IMR-90 (cell line): Measurements from ENCODE around the gene PPY. TPM values are rescaled to one million over a fixed set of nuclear protein-coding genes. Genes with fewer than 3 reads are reported as not detected.
A peak's percentile ranks its signal among the peaks of the same experiment; 100 is the strongest.

Experiments used
- ATAC-seq: fragments of 200-7000 bp; cut with Tn5 transposase; 2 replicates; pipeline ENCODE4 v1.9.1; 2020; ENCODE audit warnings: low read depth, mild to moderate bottlenecking, moderate library complexity
- BruUV-seq: library from RNA; stranded (reverse); fragments of 400-500 nt; replicated peaks from 2 replicates; lab custom pipeline; 2021; lab: Mats Ljungman, UMichigan
- CTCF ChIA-PET: fragments of 300-600 bp; formaldehyde crosslinking; extraction: SDS; loops from one replicate; lab custom pipeline; 2021; ENCODE audit warnings: antibody characterized with exemption; lab: Yijun Ruan, JAX
- POLR2A ChIA-PET: fragments of 300-600 bp; sonication (Branson Sonifier 250); formaldehyde crosslinking; loops from one replicate; lab custom pipeline; 2022; ENCODE audit warnings: antibody characterized with exemption; ENCODE audit not compliant: unreplicated experiment; lab: Charles Lee
- DNase-seq: peaks from one replicate; pipeline ENCODE4 v3.0.0; 2013
- H2AFZ ChIP-seq: replicated peaks from 2 replicates; pipeline ENCODE3; 2013; ENCODE audit warnings: low read length, mild to moderate bottlenecking; ENCODE audit not compliant: poor library complexity
- H2AK5ac ChIP-seq: 2 replicates; pipeline ENCODE4 v1.6.1; 2013; ENCODE audit warnings: low read depth, low read length, inconsistent platforms
- H2AK9ac ChIP-seq: replicated peaks from 2 replicates; pipeline ENCODE3; 2013; ENCODE audit warnings: mild to moderate bottlenecking, low read depth, low read length, moderate library complexity; ENCODE audit not compliant: poor library complexity
- H2BK120ac ChIP-seq: 2 replicates; pipeline ENCODE4 v1.6.1; 2013; ENCODE audit warnings: low read depth, low read length, inconsistent platforms
- H2BK15ac ChIP-seq: 3 replicates; pipeline ENCODE4 v1.6.1; 2013; ENCODE audit warnings: low read depth, low read length, inconsistent platforms
- H2BK20ac ChIP-seq: 2 replicates; pipeline ENCODE4 v1.6.1; 2013; ENCODE audit warnings: low read depth, mild to moderate bottlenecking, inconsistent platforms, low read length, moderate library complexity
- H2BK5ac ChIP-seq: 2 replicates; pipeline ENCODE4 v1.6.1; 2013; ENCODE audit warnings: mild to moderate bottlenecking, low read depth, low read length, inconsistent platforms; ENCODE audit not compliant: poor library complexity, severe bottlenecking
- H3K14ac ChIP-seq: replicated peaks from 2 replicates; pipeline ENCODE4 v1.6.1; 2013; ENCODE audit warnings: low read depth, low read length, inconsistent platforms
- H3K18ac ChIP-seq: 2 replicates; pipeline ENCODE4 v1.6.1; 2013; ENCODE audit warnings: low read depth, low read length, control low read depth
- H3K23ac ChIP-seq: 2 replicates; pipeline ENCODE4 v1.6.1; 2013; ENCODE audit warnings: low read depth, low read length, inconsistent platforms
- H3K27ac ChIP-seq: 2 replicates; pipeline ENCODE4 v1.5.1; 2013; ENCODE audit warnings: mild to moderate bottlenecking, control low read depth, low read length; ENCODE audit not compliant: insufficient read depth
- H3K27me3 ChIP-seq: 2 replicates; pipeline ENCODE4 v1.6.1; 2013; ENCODE audit warnings: low read length; ENCODE audit not compliant: control insufficient read depth, insufficient read depth
- H3K36me3 ChIP-seq: 2 replicates; pipeline ENCODE4 v1.6.1; 2013; ENCODE audit warnings: low read length, mixed read lengths; ENCODE audit not compliant: control insufficient read depth, insufficient read depth
- H3K4ac ChIP-seq: 2 replicates; pipeline ENCODE4 v1.6.1; 2013; ENCODE audit warnings: low read depth, low read length, inconsistent platforms
- H3K4me1 ChIP-seq: 2 replicates; pipeline ENCODE4 v1.6.1; 2013; ENCODE audit warnings: low read length, mixed read lengths; ENCODE audit not compliant: control insufficient read depth, insufficient read depth
- H3K4me2 ChIP-seq: 2 replicates; pipeline ENCODE4 v1.6.1; 2013; ENCODE audit warnings: low read depth, mild to moderate bottlenecking, control low read depth, low read length, moderate library complexity
- H3K4me3 ChIP-seq: 2 replicates; pipeline ENCODE4 v1.5.1; 2013; ENCODE audit warnings: low read depth, mild to moderate bottlenecking, control low read depth, low read length, moderate library complexity; ENCODE audit not compliant: insufficient read depth
- H3K56ac ChIP-seq: 2 replicates; pipeline ENCODE4 v1.6.1; 2013; ENCODE audit warnings: low read length, inconsistent platforms; ENCODE audit not compliant: insufficient read depth; ENCODE audit errors: extremely low read depth
- H3K79me1 ChIP-seq, 2 experiments: 2 replicates each; pipeline ENCODE4 v1.6.1; 2013; ENCODE audit warnings: low read length in 2 of 2, inconsistent platforms in 1 of 2, low read depth in 1 of 2
- H3K9ac ChIP-seq: 2 replicates; pipeline ENCODE4 v1.6.1; 2013; ENCODE audit warnings: low read depth, low read length, control low read depth
- H3K9me1 ChIP-seq: 2 replicates; pipeline ENCODE4 v1.6.1; 2013; ENCODE audit warnings: low read length, inconsistent platforms; ENCODE audit not compliant: insufficient read depth
- H3K9me3 ChIP-seq: 2 replicates; pipeline ENCODE4 v1.6.1; 2013; ENCODE audit warnings: low read length; ENCODE audit not compliant: control insufficient read depth, insufficient read depth
- H4K20me1 ChIP-seq: 2 replicates; pipeline ENCODE4 v1.6.1; 2013; ENCODE audit warnings: low read length, inconsistent platforms; ENCODE audit not compliant: insufficient read depth
- H4K5ac ChIP-seq: 2 replicates; pipeline ENCODE4 v1.6.1; 2013; ENCODE audit warnings: mild to moderate bottlenecking, low read depth, low read length, control low read depth
- H4K8ac ChIP-seq, 2 experiments: 2 replicates each; pipeline ENCODE4 v1.6.1; 2013; ENCODE audit warnings: low read depth in 2 of 2, low read length in 2 of 2, control low read depth in 1 of 2, inconsistent platforms in 1 of 2
- H4K91ac ChIP-seq: 2 replicates; pipeline ENCODE4 v1.6.1; 2013; ENCODE audit warnings: low read depth, low read length, inconsistent platforms; ENCODE audit not compliant: insufficient read depth
- BHLHE40 ChIP-seq: fragments of 150-350 bp; IDR thresholded peaks from 2 replicates; pipeline ENCODE4 v1.6.1; 2016; ENCODE audit warnings: mild to moderate bottlenecking, low read depth, low read length
- CEBPB ChIP-seq: IDR thresholded peaks from 2 replicates; pipeline ENCODE4 v1.6.1; 2012; ENCODE audit warnings: low read depth, low read length, improper control_type of control experiment
- CHD1 ChIP-seq: IDR thresholded peaks from 2 replicates; pipeline ENCODE4 v1.6.1; 2012; ENCODE audit warnings: low read depth, low read length, improper control_type of control experiment
- CTCF ChIP-seq: conservative IDR thresholded peaks from 2 replicates; pipeline ENCODE4 v1.5.1; 2012; ENCODE audit warnings: mild to moderate bottlenecking, low read depth, low read length, improper control_type of control experiment
- ELK1 ChIP-seq: fragments of 150-350 bp; IDR thresholded peaks from 2 replicates; pipeline ENCODE4 v1.6.1; 2016; ENCODE audit warnings: low read depth, mild to moderate bottlenecking, low read length, moderate library complexity, borderline replicate concordance
- FOS ChIP-seq: fragments of 150-350 bp; IDR thresholded peaks from 2 replicates; pipeline ENCODE4 v1.6.1; 2016; ENCODE audit warnings: low read depth, low read length
- MAFK ChIP-seq: IDR thresholded peaks from 2 replicates; pipeline ENCODE4 v1.6.1; 2012; ENCODE audit warnings: low read depth, low read length, improper control_type of control experiment
- MAZ ChIP-seq: IDR thresholded peaks from 2 replicates; pipeline ENCODE4 v1.6.1; 2012; ENCODE audit warnings: low read depth, mild to moderate bottlenecking, low read length, improper control_type of control experiment, moderate library complexity, borderline replicate concordance
- MXI1 ChIP-seq: IDR thresholded peaks from 2 replicates; pipeline ENCODE4 v1.6.1; 2012; ENCODE audit warnings: low read depth, mild to moderate bottlenecking, low read length, moderate library complexity, borderline replicate concordance
- NFE2L2 ChIP-seq: fragments of 150-350 bp; IDR thresholded peaks from 2 replicates; pipeline ENCODE4 v1.6.1; 2016; ENCODE audit warnings: low read depth, mild to moderate bottlenecking, low read length
- POLR2A ChIP-seq: IDR thresholded peaks from 2 replicates; pipeline ENCODE4 v1.6.1; 2012; ENCODE audit warnings: mild to moderate bottlenecking, low read depth, low read length
- RAD21 ChIP-seq: IDR thresholded peaks from 2 replicates; pipeline ENCODE4 v1.6.1; 2012; ENCODE audit warnings: low read length, improper control_type of control experiment
- RCOR1 ChIP-seq: IDR thresholded peaks from 2 replicates; pipeline ENCODE4 v1.6.1; 2012; ENCODE audit warnings: mild to moderate bottlenecking, low read length, improper control_type of control experiment; ENCODE audit not compliant: insufficient replicate concordance
- RFX5 ChIP-seq: IDR thresholded peaks from 2 replicates; pipeline ENCODE4 v1.8.0; 2012; ENCODE audit warnings: low read depth, mild to moderate bottlenecking, low read length, moderate library complexity
- SMC3 ChIP-seq: fragments of 150-350 bp; IDR thresholded peaks from 2 replicates; pipeline ENCODE4 v1.6.1; 2016; ENCODE audit warnings: low read depth, mild to moderate bottlenecking, antibody characterized with exemption, low read length, moderate library complexity
- WGBS, 2 experiments: methylation state at CpG; one replicate each; pipeline versions ENCODE4 v1.1.5 to v1.1.7; 2013; ENCODE audit warnings: missing lambda C conversion rate in 2 of 2; ENCODE audit not compliant: insufficient read length in 1 of 2; ENCODE audit errors: extremely low coverage in 2 of 2; 5-methylcytosine and 5-hydroxymethylcytosine counted together
- dilution Hi-C: fragments of 300-500 bp; cut with HindIII; formaldehyde crosslinking; loops from one replicate; pipeline ENCODE4 v1.14.3; 2018; ENCODE audit warnings: low sequenced_read_pairs; ENCODE audit not compliant: unreplicated experiment
- in situ Hi-C: fragments of 300-500 bp; cut with MboI; formaldehyde crosslinking; loops from 3 replicates; pipeline ENCODE4 v1.14.3; 2019; ENCODE audit warnings: low sequenced_read_pairs, inconsistent platforms, mixed read lengths
- intact Hi-C: fragments of 100-400 bp; cut with micrococcal nuclease; formaldehyde crosslinking; loops from 2 replicates; pipeline ENCODE4 v1.10.0; 2022
- polyA plus RNA-seq, 3 experiments: library from polyadenylated mRNA; depleted of rRNA; stranded (reverse); fragments of >200 nt; gene quantifications; 2 replicates each; pipeline ENCODE4 v1.2.3, GENCODE V29; 2012; ENCODE audit warnings: low replicate concordance in 1 of 3
- total RNA-seq: library from RNA; depleted of rRNA; stranded (reverse); fragments of >200 nt; gene quantifications from 2 replicates; pipeline ENCODE4 v1.2.3, GENCODE V29; 2012
- TF ChIP-seq, protein P1 (sequence below): fragments of 150-350 bp; IDR thresholded peaks from 2 replicates; pipeline ENCODE4 v1.6.1; 2017; ENCODE audit warnings: mild to moderate bottlenecking, antibody characterized with exemption, low read length, low read depth

Gene PPY
- total and polyA plus RNA-seq, 2 of the 4 experiments (the other 2 are of a cell fraction), result not detected

DNA sequence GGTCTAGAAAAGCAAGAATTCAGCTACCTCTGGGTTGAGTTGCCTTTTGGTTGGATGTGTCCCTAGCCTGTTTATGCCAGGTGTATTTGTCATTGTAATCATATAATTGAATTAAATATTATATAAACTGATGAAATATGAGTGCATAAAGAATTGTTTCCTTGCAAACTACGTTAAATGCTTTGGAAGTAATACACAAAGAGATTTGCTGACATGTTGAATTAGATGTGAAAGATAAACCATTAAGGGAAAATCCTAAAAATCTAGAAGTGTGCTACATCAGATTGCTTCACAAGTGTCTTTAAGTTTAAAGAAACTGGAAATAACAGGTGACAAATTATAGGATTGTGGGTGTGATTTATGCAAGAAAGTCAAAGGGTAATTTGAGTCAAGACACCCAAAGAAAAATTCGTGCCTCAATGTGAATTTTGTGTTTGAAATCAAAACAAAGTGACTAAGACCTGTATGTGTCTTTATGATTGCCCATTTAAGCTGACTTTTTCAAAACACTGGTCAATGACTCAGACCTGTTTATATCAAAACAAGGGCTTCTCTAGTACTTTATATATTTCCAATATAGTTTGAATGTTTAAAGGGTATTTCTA lies 16.6 kb upstream of the PPY start:
- intact Hi-C loops, result no loop called here
- CTCF ChIA-PET, result interaction anchor here (0.8 to 2.3 kb wide), 5 partner anchors 9 to 38 kb away, joined by 3 to 8 read pairs (median 3); no protein-coding TSS in a partner anchor
- H3K27ac ChIP-seq, result no peak overlapping the region

More for the DNA sequence above, 16.6 kb upstream of the PPY start:
- Histone ChIP-seq H4K8ac (no peak overlapping the region), H2BK120ac (no peak overlapping the region), H3K56ac (no peak overlapping the region), H3K14ac (no peak overlapping the region), H2BK5ac (no peak overlapping the region), H3K23ac (no peak overlapping the region), H2BK20ac (no peak overlapping the region), H3K79me1 (no peaks in the 10 kb centered on the region), H3K9ac (no peak overlapping the region), H3K4me3 (no peak overlapping the region), H3K4me1 (no peaks in the 10 kb centered on the region), H4K20me1 (no peaks in the 10 kb centered on the region), H3K4ac (no peak overlapping the region), H2AFZ (no peak overlapping the region), H4K91ac (no peak overlapping the region), H3K9me1 (no peaks in the 10 kb centered on the region), H2AK9ac (no peak overlapping the region), H2AK5ac (no peak overlapping the region), H3K18ac (no peak overlapping the region), H3K36me3 (no peaks in the 10 kb centered on the region), H3K4me2 (no peak overlapping the region), H3K9me3 (no peaks in the 10 kb centered on the region), H3K27me3 (peaks cover 41% of the 10 kb centered on the region), H2BK15ac (no peak overlapping the region), H4K5ac (no peak overlapping the region)
- no TSS peak for BruUV-seq
- POLR2A ChIA-PET, result no interaction called here
- dilution Hi-C loops (no loop called here), in situ Hi-C loops (no loop called here)
- DNase-seq (peak; percentile 55), ATAC-seq (peak; percentile 61; the same call in 1 of the 2 replicates)
- TF ChIP-seq, protein P1, sequence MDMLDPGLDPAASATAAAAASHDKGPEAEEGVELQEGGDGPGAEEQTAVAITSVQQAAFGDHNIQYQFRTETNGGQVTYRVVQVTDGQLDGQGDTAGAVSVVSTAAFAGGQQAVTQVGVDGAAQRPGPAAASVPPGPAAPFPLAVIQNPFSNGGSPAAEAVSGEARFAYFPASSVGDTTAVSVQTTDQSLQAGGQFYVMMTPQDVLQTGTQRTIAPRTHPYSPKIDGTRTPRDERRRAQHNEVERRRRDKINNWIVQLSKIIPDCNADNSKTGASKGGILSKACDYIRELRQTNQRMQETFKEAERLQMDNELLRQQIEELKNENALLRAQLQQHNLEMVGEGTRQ, result no peak
- TF ChIP-seq BHLHE40 (peak; percentile 32; the same call in 1 of the 2 replicates), MAFK (0 out of 2 replicates have a peak, but pooled peaks have one; percentile 20), RAD21 (no peak), RCOR1 (no peak), MXI1 (no peak), FOS (peak; percentile 37; the same call in 1 of the 2 replicates), CEBPB (no peak), MAZ (no peak), CTCF (no peak), RFX5 (no peak), CHD1 (no peak), SMC3 (no peak), NFE2L2 (no peak), ELK1 (no peak), POLR2A (no peak)
- WGBS, 2 experiments, result 20% methylated on average over 1 of the region's 2 CpGs; no CpG with 5 or more reads in 1 of the 2 experiments
